NCI-H510A treated with DMSO at 0.1 percent for 48 hours (cell line): ENCODE results near the gene GPATCH2L.

Experiments
- DNase-seq: peaks from one replicate; lab custom pipeline; 2025; lab: John Stamatoyannopoulos, UW

Gene GPATCH2L

GRCh38 chr14:76201162-76201561 is 49.4 kb downstream of the GPATCH2L start:
- DNase-seq: no peak

GRCh38 chr14:76203086-76204001 is 51.6 kb downstream of the GPATCH2L start:
- no peak for DNase-seq

GRCh38 chr14:76204461-76205230 is 52.9 kb downstream of the GPATCH2L start:
- DNase-seq: no peak

GRCh38 chr14:76205708-76206107 is 54.0 kb downstream of the GPATCH2L start:
- DNase-seq: no peak

- no peak for DNase-seq
These were observed 56.6 kb downstream of the GPATCH2L start for GRCh38 chr14:76208340-76208739.

- DNase-seq: no peak
These were observed 60.5 kb downstream of the GPATCH2L start for GRCh38 chr14:76212242-76212641.

- DNase-seq: no peak
These were observed 65.5 kb downstream of the GPATCH2L start for GRCh38 chr14:76217179-76217578.

- DNase-seq: no peak
These were observed 66.9 kb downstream of the GPATCH2L start for GRCh38 chr14:76218662-76219061.

GRCh38 chr14:76219873-76220272 is 68.2 kb downstream of the GPATCH2L start:
- DNase-seq: no peak

- DNase-seq: no peak
These were observed 75.8 kb downstream of the GPATCH2L start for GRCh38 chr14:76227450-76228050.

- no peak for DNase-seq
These were observed 76.4 kb downstream of the GPATCH2L start for GRCh38 chr14:76228138-76228537.

GRCh38 chr14:76232800-76233199 is 81.1 kb downstream of the GPATCH2L start:
- no peak for DNase-seq

- no peak for DNase-seq
These were observed 83.9 kb downstream of the GPATCH2L start for GRCh38 chr14:76235628-76236027.

- DNase-seq: no peak
These were observed 84.7 kb downstream of the GPATCH2L start for GRCh38 chr14:76236172-76237130.

- no peak for DNase-seq
These were observed 85.7 kb downstream of the GPATCH2L start for GRCh38 chr14:76237349-76237990.

- DNase-seq: no peak
These were observed 93.4 kb downstream of the GPATCH2L start for GRCh38 chr14:76245097-76245496.

- peak; percentile 24 for DNase-seq
These were observed 98.6 kb downstream of the GPATCH2L start for GRCh38 chr14:76250302-76250701.

GRCh38 chr14:76252471-76252870 is 100.7 kb downstream of the GPATCH2L start:
- no peak for DNase-seq

GRCh38 chr14:76253111-76253510 is 101.4 kb downstream of the GPATCH2L start:
- DNase-seq: no peak

- no peak for DNase-seq
These were observed 104.8 kb downstream of the GPATCH2L start for GRCh38 chr14:76256545-76256944.
